Endothelial cell of umbilical vein (primary cell): ENCODE data around the gene MGAM2. TPM values are rescaled to one million over a fixed set of nuclear protein-coding genes. Genes with fewer than 3 reads are reported as not detected.

Experiments
- Bru-seq: library from RNA; stranded (reverse); fragments of 400-500 nt; gene quantifications from one replicate; lab custom pipeline; 2021; lab: Mats Ljungman, UMichigan
- BruChase-seq, 2 experiments: library from RNA; stranded (reverse); fragments of 400-500 nt; gene quantifications; one replicate each; lab custom pipeline; 2021; lab: Mats Ljungman, UMichigan
- BruUV-seq: library from RNA; stranded (reverse); fragments of 400-500 nt; replicated peaks from 2 replicates; lab custom pipeline; 2021; lab: Mats Ljungman, UMichigan
- CTCF ChIA-PET: fragments of 300-600, 350-600 bp; sonication (Branson Sonifier 250); formaldehyde crosslinking; loops from one replicate; lab custom pipeline; 2021; ENCODE audit warnings: antibody characterized with exemption, inconsistent platforms; lab: Charles Lee
- POLR2A ChIA-PET: fragments of 300-600, 350-600 bp; sonication (Branson Sonifier 250); formaldehyde crosslinking; loops from one replicate; lab custom pipeline; 2021; ENCODE audit warnings: antibody characterized with exemption, inconsistent platforms; lab: Charles Lee
- DNase-seq: peaks from one replicate; pipeline ENCODE4 v3.0.0-alpha.2; 2011; ENCODE audit warnings: low read depth, low spot score
- FAIRE-seq: peaks from 2 replicates; lab custom pipeline; 2011; peaks lifted over from hg19 to GRCh38; lab: Jason Lieb, UNC
- H2AFZ ChIP-seq: 2 replicates; pipeline ENCODE4 v1.6.0; 2012; ENCODE audit warnings: low read depth, low read length, control low read depth, inconsistent platforms
- H3K27ac ChIP-seq: 2 replicates; pipeline ENCODE4 v1.5.1; 2011; ENCODE audit warnings: low read depth, mild to moderate bottlenecking, control low read depth, low read length, moderate library complexity; ENCODE audit not compliant: insufficient read depth
- H3K27me3 ChIP-seq, 2 experiments: 2 replicates each; pipeline versions ENCODE4 v1.6.0 to v1.6.1; 2011; ENCODE audit warnings: low read length in 2 of 2, mixed read lengths in 1 of 2; ENCODE audit not compliant: control insufficient read depth in 2 of 2, insufficient read depth in 2 of 2
- H3K36me3 ChIP-seq, 2 experiments: 2 replicates in 1 of 2; 3 replicates in 1 of 2; pipeline ENCODE4 v1.5.1; 2011; ENCODE audit warnings: low read length in 2 of 2, mild to moderate bottlenecking in 1 of 2, moderate library complexity in 1 of 2; ENCODE audit not compliant: control insufficient read depth in 2 of 2, insufficient read depth in 2 of 2; ENCODE audit errors: extremely low read depth in 1 of 2
- H3K4me1 ChIP-seq: 3 replicates; pipeline ENCODE4 v1.5.1; 2011; ENCODE audit warnings: mild to moderate bottlenecking, low read length; ENCODE audit not compliant: control insufficient read depth, insufficient read depth; ENCODE audit errors: extremely low read depth
- H3K4me2 ChIP-seq: 2 replicates; pipeline ENCODE4 v1.6.1; 2011; ENCODE audit warnings: low read length, control low read depth, mixed read lengths; ENCODE audit not compliant: insufficient read depth
- H3K4me3 ChIP-seq, 3 experiments: fragments of 200-600 bp in 1 of 3; sonication (generic), shearing (Covaris generic) in 1 of 3; replicated peaks in 1 of 3; 2 replicates each; pipeline ENCODE4 v1.5.1; 2011 to 2016; ENCODE audit warnings: control low read depth in 3 of 3, low read length in 3 of 3, mild to moderate bottlenecking in 2 of 3, inconsistent platforms in 1 of 3, low read depth in 1 of 3, moderate library complexity in 1 of 3; ENCODE audit not compliant: insufficient read depth in 1 of 3
- H3K79me2 ChIP-seq: 2 replicates; pipeline ENCODE4 v1.6.0; 2012; ENCODE audit warnings: low read length, inconsistent platforms; ENCODE audit not compliant: control insufficient read depth, insufficient read depth
- H3K9ac ChIP-seq: replicated peaks from 2 replicates; pipeline ENCODE3; 2011; ENCODE audit warnings: low read length, control low read depth; ENCODE audit not compliant: insufficient read depth; ENCODE audit errors: extremely low read depth
- H3K9me1 ChIP-seq: replicated peaks from 3 replicates; pipeline ENCODE4 v1.6.0; 2011; ENCODE audit warnings: mild to moderate bottlenecking, low read length; ENCODE audit not compliant: control insufficient read depth, insufficient read depth; ENCODE audit errors: extremely low read depth
- H3K9me3 ChIP-seq: replicated peaks from 2 replicates; pipeline ENCODE4 v1.5.1; 2012; ENCODE audit warnings: low read length, inconsistent platforms; ENCODE audit not compliant: control insufficient read depth, insufficient read depth
- H4K20me1 ChIP-seq: replicated peaks from 2 replicates; pipeline ENCODE3; 2011; ENCODE audit warnings: mild to moderate bottlenecking, low read length; ENCODE audit not compliant: control insufficient read depth, insufficient read depth; ENCODE audit errors: extremely low read depth
- CTCF ChIP-seq, 2 donors: IDR thresholded peaks; 1 replicate in 1 of 2; 2 replicates in 1 of 2; pipeline ENCODE4 v1.5.1; 2011; ENCODE audit warnings: low read length in 2 of 2, mild to moderate bottlenecking in 2 of 2, moderate library complexity in 2 of 2, control low read depth in 1 of 2, inconsistent platforms in 1 of 2, low read depth in 1 of 2; ENCODE audit not compliant: insufficient read depth in 1 of 2; ENCODE audit errors: extremely low read depth in 1 of 2
- EZH2 ChIP-seq: IDR thresholded peaks from 2 replicates; pipeline ENCODE4 v1.6.1; 2012; ENCODE audit warnings: borderline replicate concordance, low read depth, mild to moderate bottlenecking, moderate library complexity, low read length, inconsistent platforms; ENCODE audit not compliant: severe bottlenecking
- FOS ChIP-seq: IDR thresholded peaks from 2 replicates; pipeline ENCODE4 v1.6.1; 2011; ENCODE audit warnings: mild to moderate bottlenecking, low read length, moderate library complexity, borderline replicate concordance; ENCODE audit not compliant: insufficient read depth
- GATA2 ChIP-seq: IDR thresholded peaks from 2 replicates; pipeline ENCODE4 v1.7.0; 2011; ENCODE audit warnings: low read depth, mild to moderate bottlenecking, moderate library complexity, mixed read lengths, low read length; ENCODE audit not compliant: insufficient read length, insufficient read depth
- JUN ChIP-seq: IDR thresholded peaks from 2 replicates; pipeline ENCODE4 v1.6.1; 2011; ENCODE audit warnings: borderline replicate concordance, low read depth; ENCODE audit not compliant: insufficient read length, insufficient read depth
- POLR2A ChIP-seq: IDR thresholded peaks from 2 replicates; pipeline ENCODE4 v1.6.1; 2012; ENCODE audit warnings: low read depth, mild to moderate bottlenecking, control low read depth, low read length
- POLR2AphosphoS5 ChIP-seq: IDR thresholded peaks from 2 replicates; pipeline ENCODE4 v1.6.1; 2012; ENCODE audit warnings: low read depth, mild to moderate bottlenecking, control low read depth, low read length, moderate library complexity; ENCODE audit not compliant: insufficient read depth
- dilution Hi-C: fragments of 300-500 bp; cut with MboI; formaldehyde crosslinking; loops from one replicate; pipeline ENCODE4 v1.15.0; 2019; ENCODE audit warnings: low sequenced_read_pairs; ENCODE audit not compliant: extremely low pct_ligation_motif_present
- intact Hi-C: fragments of 100-400 bp; cut with micrococcal nuclease; formaldehyde crosslinking; loops from one replicate; pipeline ENCODE4 v1.10.0; 2022
- long read RNA-seq: library from polyadenylated mRNA; stranded (forward); transcript quantifications from one replicate; pipeline ENCODE4 v2.0.0, GENCODE V29; 2021
- polyA minus RNA-seq, 3 experiments: library from RNA; depleted of rRNA, polyadenylated mRNA; stranded (reverse); fragments of >200 nt; gene quantifications; 1 replicate in 1 of 3; 2 replicates in 2 of 3; pipeline ENCODE4 v1.2.3, GENCODE V29; 2011
- polyA plus RNA-seq, 4 experiments: library from polyadenylated mRNA; depleted of rRNA in 3 of 4; stranded (reverse) in 3 of 4; unstranded in 1 of 4; fragments of >200 nt; gene quantifications; 2 replicates each; pipeline versions ENCODE4 v1.2.1 to v1.2.3, GENCODE V29; 2011 to 2012; ENCODE audit warnings: missing spikeins in 1 of 4
- total RNA-seq: library from RNA; stranded (reverse); gene quantifications from 2 replicates; pipeline ENCODE4 v1.2.3, GENCODE V29; 2021

The MGAM2 gene
- not detected in 2 replicates for total RNA-seq
- polyA plus RNA-seq = not detected in 2 replicates
- not detected in 2 replicates for polyA plus RNA-seq (2011; cell fraction: cytosol; rRNA removed)
- not detected in 2 replicates for polyA plus RNA-seq (2011; cell fraction: nucleus; rRNA removed)
- polyA plus RNA-seq (2012) = not detected in 2 replicates
- polyA minus RNA-seq = not detected in 2 replicates
- polyA minus RNA-seq (2011; cell fraction: cytosol; rRNA and poly(A)+ RNA removed) = not detected
- polyA minus RNA-seq (2011; cell fraction: nucleus; rRNA and poly(A)+ RNA removed) = not detected in 2 replicates
- not detected for Bru-seq, nascent RNA
- percentile 23 among the genes with signal in this experiment for BruChase-seq, experiment 1, labeled RNA remaining after a 6-hour chase
- BruChase-seq, experiment 2, labeled RNA remaining after a 2-hour chase = percentile 1 among the genes with signal in this experiment
- long read RNA-seq = 0 reads

DNA sequence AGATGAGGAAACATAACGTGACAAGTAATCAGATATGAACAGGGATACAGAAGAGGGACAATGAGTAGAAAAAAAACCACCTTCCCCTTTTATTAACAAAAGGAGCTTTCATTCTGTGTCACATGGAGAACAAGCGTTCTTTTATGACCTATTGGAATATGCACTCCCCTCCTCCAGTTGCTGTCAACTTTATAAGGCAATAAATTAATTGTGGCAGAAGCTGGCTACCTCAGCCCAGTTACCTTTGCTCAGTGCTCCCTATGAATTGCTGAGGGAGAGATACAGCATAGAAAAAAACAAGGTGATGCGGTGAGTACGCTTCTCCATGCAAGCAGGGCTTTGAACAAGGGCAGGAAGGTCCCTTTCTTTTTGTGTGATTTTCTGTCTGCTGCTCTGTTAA lies at the start of gene MGAM2:
MGAM2 (plus strand) TSS at position 220 of the 400 bp plus-strand sequence. CDS start 5,156 bp downstream, outside the sequence.
- intact Hi-C loops (no loop called here), dilution Hi-C loops (no loop called here)
- Histone ChIP-seq H3K27me3 (no peaks in the 10 kb centered on the region), H3K4me3 (no peak within 1 kb of the TSS), H3K9me1 (no peaks in the 10 kb centered on the region), H3K4me1 (no peaks in the 10 kb centered on the region), H3K79me2 (no peaks in the 10 kb centered on the region), H3K9me3 (no peaks in the 10 kb centered on the region), H4K20me1 (no peaks in the 10 kb centered on the region), H3K27ac (no peak within 1 kb of the TSS), H3K9ac (no peak within 1 kb of the TSS), H3K36me3 (no peaks in the 10 kb centered on the region), H2AFZ (no peak within 1 kb of the TSS), H3K4me2 (no peak within 1 kb of the TSS)
- no peak for DNase-seq
- ChIA-PET POLR2A (no interaction called here), CTCF (no interaction called here)
- FAIRE-seq = no peak
- TF ChIP-seq JUN = no peak
- TF ChIP-seq POLR2A = no peak
- TF ChIP-seq EZH2 = no peak
- TF ChIP-seq POLR2AphosphoS5 = no peak
- no TSS peak for BruUV-seq

GRCh38 chr7:142063551-142064442 lies 47.7 kb upstream of the MGAM2 start:
- no peak for DNase-seq
- Histone ChIP-seq H3K4me3 (no peak overlapping the region), H3K9ac (no peak overlapping the region), H2AFZ (no peak overlapping the region), H3K27ac (no peak overlapping the region), H4K20me1 (no peaks in the 10 kb centered on the region), H3K36me3 (no peaks in the 10 kb centered on the region), H3K4me1 (no peaks in the 10 kb centered on the region), H3K79me2 (no peaks in the 10 kb centered on the region), H3K9me3 (peaks cover 3% of the 10 kb centered on the region), H3K9me1 (no peaks in the 10 kb centered on the region), H3K4me2 (no peak overlapping the region), H3K27me3 (no peaks in the 10 kb centered on the region)
- BruUV-seq = no TSS peak
- intact Hi-C loops = no loop called here
- TF ChIP-seq POLR2A (no peak), GATA2 (no peak), FOS (no peak), CTCF (IDR thresholded peaks at IDR 0.05; ENCODE audit: extremely low read depth in 1 of 2, insufficient read depth in 1 of 2, low read depth in 1 of 2, low read length in 2 of 2) (no peak), EZH2 (no peak)
- no peak for FAIRE-seq
- POLR2A ChIA-PET = no interaction called here
- CTCF ChIA-PET = no interaction called here
- dilution Hi-C loops = no loop called here
